Thyroid gland (tissue), 4 donors: Measurements from ENCODE around the gene OGDHL. TPM values are rescaled to one million over a fixed set of nuclear protein-coding genes. Genes with fewer than 3 reads are reported as not detected.

Source experiments
- DNase-seq, 2 donors: peaks; one replicate each; pipeline ENCODE4 v3.0.0-alpha.2; 2019
- H3K27ac ChIP-seq, 3 donors: fragments of 200-600 bp; sonication (generic); 1 replicate in 2 of 3; 2 replicates in 1 of 3; pipeline ENCODE4 v1.5.1; 2016 to 2019; ENCODE audit warnings: mild to moderate bottlenecking in 1 of 3, moderate library complexity in 1 of 3
- H3K27me3 ChIP-seq: fragments of 200-600 bp; sonication (generic); one replicate; pipeline ENCODE4 v1.5.1; 2019
- H3K36me3 ChIP-seq, 2 donors: fragments of 200-600 bp; sonication (generic); one replicate each; pipeline ENCODE4 v1.5.1; 2016 to 2019
- H3K4me1 ChIP-seq, 2 donors: fragments of 200-600 bp; sonication (generic); one replicate each; pipeline ENCODE4 v1.5.1; 2017 to 2019
- H3K4me3 ChIP-seq, 3 donors: fragments of 200-600 bp; sonication (generic); replicated peaks in 1 of 3; 1 replicate in 2 of 3; 2 replicates in 1 of 3; pipeline ENCODE4 v1.5.1; 2016; ENCODE audit warnings: mild to moderate bottlenecking in 1 of 3
- H3K9me3 ChIP-seq: fragments of 200-600 bp; sonication (generic); one replicate; pipeline ENCODE4 v1.5.1; 2017
- CTCF ChIP-seq, 6 experiments: fragments of 200-600 bp in 3 of 6; fragments of 450-650 bp in 3 of 6; sonication (generic) in 3 of 6; IDR thresholded peaks; one replicate each; pipeline ENCODE4 v1.5.1; 2016 to 2019; ENCODE audit warnings: antibody characterized with exemption in 6 of 6, mild to moderate bottlenecking in 2 of 6, inconsistent platforms in 1 of 6, moderate library complexity in 1 of 6
- POLR2A ChIP-seq, 2 donors: fragments of 450-650 bp; IDR thresholded peaks; one replicate each; pipeline ENCODE4 v1.6.1; 2017; ENCODE audit warnings: antibody characterized with exemption in 2 of 2, mild to moderate bottlenecking in 2 of 2, moderate library complexity in 1 of 2
- WGBS, 2 donors: methylation state at CpG; one replicate each; pipeline ENCODE4 v1.1.5; 2017; 5-methylcytosine and 5-hydroxymethylcytosine counted together
- intact Hi-C: fragments of 100-400 bp; cut with DNase I; formaldehyde crosslinking; loops from one replicate; pipeline ENCODE4 v1.15.1; 2023
- total RNA-seq, 4 donors: library from RNA; depleted of rRNA; stranded (reverse); fragments of >200 nt; gene quantifications; one replicate each; pipeline ENCODE4 v1.2.3, GENCODE V29; 2016

Gene OGDHL
- total RNA-seq, 4 donors from 2014 or later: 24.3 to 113 (median 70.0) TPM

GRCh38 chr10:49694466-49694865 is 67.7 kb downstream of the OGDHL start:
- H3K36me3 ChIP-seq: no peaks in the 10 kb centered on the region
- no peak for TF ChIP-seq CTCF (IDR thresholded peaks at IDR 0.05)
- TF ChIP-seq POLR2A (IDR thresholded peaks at IDR 0.05): no peak
- 86 to 90% methylated on average over 6 of the region's 6 CpGs for WGBS, 2 donors
- H3K4me3 ChIP-seq: no peak overlapping the region
- H3K27me3 ChIP-seq: no peaks in the 10 kb centered on the region
- intact Hi-C loops: no loop called here
- H3K4me1 ChIP-seq: no peaks in the 10 kb centered on the region
- DNase-seq: no peak
- H3K27ac ChIP-seq: no peak overlapping the region
- no peaks in the 10 kb centered on the region for H3K9me3 ChIP-seq

DNA sequence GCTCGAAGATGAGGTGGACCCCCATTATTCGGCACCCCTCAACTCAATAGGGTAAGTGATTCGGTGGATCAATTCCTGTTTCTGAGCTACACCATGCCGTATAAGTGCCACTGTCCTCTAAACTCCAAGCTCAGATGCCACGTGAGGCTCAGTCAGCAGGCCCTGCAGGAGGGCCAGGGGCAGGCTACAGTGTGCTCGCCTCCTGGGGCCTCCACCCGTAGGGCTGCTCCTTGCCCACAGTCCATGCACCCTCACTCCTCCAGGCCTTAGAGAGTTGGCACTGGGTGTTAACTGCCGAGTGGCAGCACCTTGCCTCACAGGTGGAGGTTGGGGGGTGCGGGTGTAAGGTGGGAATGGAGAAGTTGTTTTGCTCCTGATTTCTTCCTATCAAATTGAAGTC is 70.5 kb downstream of the OGDHL start:
- Histone ChIP-seq H3K27ac (no peak overlapping the region), H3K27me3 (no peaks in the 10 kb centered on the region), H3K9me3 (no peaks in the 10 kb centered on the region), H3K4me1 (no peaks in the 10 kb centered on the region), H3K36me3 (no peaks in the 10 kb centered on the region), H3K4me3 (no peak overlapping the region)
- no peak for DNase-seq
- intact Hi-C loops: no loop called here
- TF ChIP-seq POLR2A (IDR thresholded peaks at IDR 0.05): no peak
- no peak for TF ChIP-seq CTCF (IDR thresholded peaks at IDR 0.05)
- WGBS, 2 donors: 40 to 57% methylated on average over 6 to 9 of the region's 9 CpGs

DNA sequence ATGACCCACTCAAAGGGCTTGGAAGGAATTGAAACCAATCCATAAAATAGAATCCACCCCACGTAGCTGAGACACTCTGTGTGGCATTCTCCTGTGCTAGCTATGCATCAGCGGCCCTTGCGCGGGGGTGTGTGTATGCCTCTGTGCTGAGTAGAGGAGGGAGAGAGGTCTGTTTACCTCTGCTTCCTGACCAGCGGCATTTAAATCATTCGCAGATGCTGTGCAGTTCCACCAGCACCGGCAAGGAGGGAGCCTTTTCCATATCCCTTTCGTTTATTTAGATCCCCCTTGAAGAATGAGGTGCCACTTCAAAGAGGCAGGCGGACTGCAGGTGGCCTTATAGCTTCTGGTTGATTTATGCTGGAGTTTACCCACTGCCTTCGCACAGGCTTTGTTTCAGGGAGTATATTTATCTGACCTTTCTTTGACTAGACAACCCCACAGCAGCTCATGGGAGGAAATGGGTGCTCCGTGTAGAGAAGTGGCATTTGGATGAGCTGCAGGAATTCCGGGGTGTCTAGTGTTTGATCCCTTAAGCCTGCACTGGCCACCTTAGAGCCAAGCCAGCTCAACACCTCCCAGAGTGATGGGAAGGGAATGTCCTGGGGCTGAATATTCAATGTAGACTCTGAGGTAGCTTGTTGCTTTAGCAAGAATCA is 71.3 kb downstream of the OGDHL start:
- Histone ChIP-seq H3K9me3 (no peaks in the 10 kb centered on the region), H3K27me3 (no peaks in the 10 kb centered on the region), H3K27ac (no peak overlapping the region), H3K4me1 (no peaks in the 10 kb centered on the region), H3K4me3 (no peak overlapping the region), H3K36me3 (no peaks in the 10 kb centered on the region)
- TF ChIP-seq CTCF (IDR thresholded peaks at IDR 0.05): no peak
- no peak for TF ChIP-seq POLR2A (IDR thresholded peaks at IDR 0.05)
- peak in 1 of 2 donors; percentile 19 for DNase-seq
- WGBS, 2 donors: 4 to 7% methylated on average over 10 to 12 of the region's 12 CpGs
- intact Hi-C loops: no loop called here

DNA sequence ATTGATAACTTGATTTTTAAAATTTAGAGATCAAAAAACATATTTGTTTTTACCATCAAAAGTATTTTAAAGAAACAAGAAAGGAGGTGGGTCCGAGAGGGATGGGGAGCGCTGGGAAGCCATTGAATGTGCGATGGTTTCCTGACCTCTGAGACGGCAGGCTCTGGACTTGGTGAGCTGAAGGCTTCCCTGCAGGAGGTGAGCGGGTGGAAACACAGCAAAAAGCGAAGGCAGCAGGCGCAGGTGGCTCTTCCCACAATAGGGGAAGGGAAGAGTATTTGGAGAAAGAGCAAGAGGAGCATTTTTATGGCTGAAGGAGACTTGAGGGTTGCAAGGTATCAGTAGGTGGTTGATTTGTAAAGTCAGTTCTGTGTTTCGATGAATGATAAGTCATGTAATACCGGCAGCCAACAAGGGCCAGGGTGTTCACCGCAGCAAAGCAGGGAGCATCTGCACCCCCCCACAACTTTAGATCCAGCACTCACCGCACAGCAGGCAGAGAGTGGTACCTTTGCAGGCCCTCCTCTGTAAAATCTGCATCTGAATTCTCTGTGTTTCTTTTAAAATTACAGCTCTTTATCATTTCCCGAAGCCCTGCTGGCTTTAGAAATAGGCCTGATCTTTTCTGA is 72.1 kb downstream of the OGDHL start:
- no peaks in the 10 kb centered on the region for H3K9me3 ChIP-seq
- intact Hi-C loops: no loop called here
- no peak overlapping the region for H3K27ac ChIP-seq
- H3K4me3 ChIP-seq: no peak overlapping the region
- WGBS, 2 donors: 28 to 30% methylated on average over 12 of the region's 12 CpGs
- no peaks in the 10 kb centered on the region for H3K4me1 ChIP-seq
- H3K27me3 ChIP-seq: no peaks in the 10 kb centered on the region
- no peak for TF ChIP-seq POLR2A (IDR thresholded peaks at IDR 0.05)
- TF ChIP-seq CTCF (IDR thresholded peaks at IDR 0.05): no peak
- no peak for DNase-seq
- no peaks in the 10 kb centered on the region for H3K36me3 ChIP-seq

DNA sequence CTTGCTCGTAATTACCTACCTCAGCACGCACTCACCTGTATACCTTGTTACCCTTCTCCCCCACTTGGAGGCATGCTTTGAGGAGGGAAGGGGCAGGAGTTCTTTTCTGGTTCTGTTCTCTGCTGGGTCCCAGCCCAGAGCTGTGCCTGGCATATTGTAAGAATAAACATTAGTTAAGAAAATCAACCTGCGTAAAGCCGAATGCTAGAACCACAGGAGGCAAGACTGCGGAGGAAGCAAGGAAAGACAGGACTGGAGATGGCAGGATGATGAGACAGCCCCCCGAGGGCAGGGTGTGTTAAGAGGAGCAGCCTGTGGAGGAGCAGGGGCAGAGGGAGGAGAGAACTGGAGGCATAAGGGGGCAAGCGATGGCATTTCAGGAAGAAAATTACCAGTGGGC is 73.2 kb downstream of the OGDHL start:
- intact Hi-C loops: no loop called here
- Histone ChIP-seq H3K27me3 (no peaks in the 10 kb centered on the region), H3K4me3 (no peak overlapping the region), H3K4me1 (no peaks in the 10 kb centered on the region), H3K9me3 (no peaks in the 10 kb centered on the region), H3K36me3 (no peaks in the 10 kb centered on the region), H3K27ac (no peak overlapping the region)
- TF ChIP-seq CTCF (IDR thresholded peaks at IDR 0.05): no peak
- TF ChIP-seq POLR2A (IDR thresholded peaks at IDR 0.05): no peak
- 24 to 28% methylated on average over 7 of the region's 7 CpGs for WGBS, 2 donors
- DNase-seq: no peak
